HG02798 (cell line): ENCODE data around the gene CD63.
A peak's percentile ranks its signal among the peaks of the same experiment; 100 is the strongest.

Experiments used
- ATAC-seq: cut with Tn5 transposase; IDR thresholded peaks from one replicate; pipeline ENCODE4 v1.9.1; 2021; ENCODE audit warnings: mild to moderate bottlenecking; ENCODE audit not compliant: unreplicated experiment, poor library complexity

The CD63 gene

DNA sequence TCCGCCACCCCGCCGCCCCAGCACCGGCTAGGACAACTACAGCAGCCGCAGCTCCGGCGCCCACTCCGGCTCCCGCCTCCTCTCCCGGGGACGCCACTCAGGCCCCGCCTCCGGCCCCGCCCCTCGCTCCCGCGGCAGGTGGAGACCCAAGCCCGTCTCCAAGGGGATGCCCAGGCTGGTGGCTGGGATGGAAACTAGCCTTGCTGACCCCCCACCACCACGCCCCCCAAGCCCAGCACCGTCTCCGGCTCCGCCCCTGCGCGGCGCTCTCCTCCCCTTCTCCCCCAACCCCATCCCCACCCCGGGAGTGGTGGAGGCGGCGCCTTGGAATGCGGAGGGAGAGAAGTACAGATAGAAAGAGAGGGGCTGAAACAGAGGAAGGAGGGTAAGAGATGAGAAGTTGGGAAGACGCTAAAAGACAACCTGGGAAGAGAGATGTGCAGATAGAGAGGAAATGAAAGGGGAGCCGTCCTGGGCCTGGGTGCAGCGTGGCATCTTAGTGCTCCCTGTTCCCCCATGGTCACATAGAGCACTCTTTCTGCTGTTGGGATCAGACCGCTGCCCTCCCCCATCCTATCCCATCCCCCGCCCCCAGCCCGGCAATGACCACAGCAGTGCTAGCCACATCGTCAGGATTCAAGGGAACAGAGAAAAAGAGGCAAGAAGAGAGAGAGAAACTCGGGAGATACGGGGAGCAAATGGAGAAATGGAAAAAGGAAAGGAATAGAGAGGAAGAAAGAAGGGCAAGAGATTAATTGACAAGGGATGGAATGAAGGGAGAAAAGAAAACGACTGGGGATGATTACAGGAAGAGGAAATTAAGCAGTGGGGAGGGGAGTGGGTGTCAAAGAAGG lies 20.7 kb downstream of the CD63 start, which contains the start of gene ITGA7:
Gene ITGA7 (minus strand): TSS at position 64 of the 854 bp plus-strand sequence. CDS start 222 bp downstream, outside the sequence.
- peak; percentile 69 for ATAC-seq

DNA sequence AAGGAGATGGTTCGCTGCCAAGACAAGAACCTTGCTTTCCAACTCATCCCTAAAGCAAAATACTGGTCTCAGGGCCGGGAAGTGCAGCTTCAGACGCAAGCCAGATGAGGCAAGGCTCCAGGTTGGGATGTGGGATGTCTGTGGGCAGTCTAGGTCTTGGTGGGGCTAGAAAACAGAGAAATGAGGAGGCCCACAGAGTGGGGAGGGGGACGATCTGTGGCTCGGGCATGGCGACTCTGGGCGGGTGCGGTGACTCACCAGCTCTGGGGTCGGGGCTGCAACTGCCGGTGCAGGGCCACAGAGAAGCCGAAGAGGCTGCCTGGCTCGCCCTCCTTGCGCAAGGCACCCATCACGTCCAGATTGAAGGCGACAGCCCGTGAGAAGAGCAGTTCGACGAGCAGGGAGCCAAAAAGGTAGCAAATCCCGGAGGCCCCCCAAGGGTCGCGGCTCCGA lies 21.6 kb downstream of the CD63 start:
- ATAC-seq = no peak

DNA sequence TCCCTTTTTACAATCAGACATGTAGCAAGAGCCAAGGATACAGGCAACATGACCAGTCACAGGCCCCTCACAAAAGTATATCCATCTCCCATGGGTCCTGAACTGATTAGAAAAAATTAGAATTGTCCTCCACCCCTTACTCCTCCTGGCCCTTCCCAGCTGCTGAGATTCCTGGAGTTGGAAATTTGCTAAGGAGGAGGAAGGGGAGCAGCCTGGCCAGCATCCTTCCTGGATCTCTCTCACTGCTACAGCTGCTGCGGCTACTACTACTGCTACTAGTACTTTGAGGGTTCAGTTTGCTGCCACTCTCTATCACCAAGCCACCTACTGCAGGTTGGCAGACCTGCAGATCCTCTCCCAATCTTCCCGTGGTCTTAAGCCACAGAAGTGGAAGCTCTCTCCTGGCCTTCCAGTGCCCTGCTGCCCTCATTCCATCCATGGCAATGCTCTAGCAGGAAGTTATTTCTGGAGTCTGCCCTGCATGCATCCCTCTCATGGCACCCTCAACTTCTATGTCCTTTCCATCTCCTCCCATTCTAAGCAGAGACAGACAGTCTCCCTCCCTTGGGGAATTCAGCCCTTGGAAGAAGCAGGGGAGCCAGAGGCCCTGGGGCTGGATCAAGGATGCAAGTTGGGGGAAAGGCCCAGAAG lies 22.1 kb downstream of the CD63 start:
- ATAC-seq = no peak

DNA sequence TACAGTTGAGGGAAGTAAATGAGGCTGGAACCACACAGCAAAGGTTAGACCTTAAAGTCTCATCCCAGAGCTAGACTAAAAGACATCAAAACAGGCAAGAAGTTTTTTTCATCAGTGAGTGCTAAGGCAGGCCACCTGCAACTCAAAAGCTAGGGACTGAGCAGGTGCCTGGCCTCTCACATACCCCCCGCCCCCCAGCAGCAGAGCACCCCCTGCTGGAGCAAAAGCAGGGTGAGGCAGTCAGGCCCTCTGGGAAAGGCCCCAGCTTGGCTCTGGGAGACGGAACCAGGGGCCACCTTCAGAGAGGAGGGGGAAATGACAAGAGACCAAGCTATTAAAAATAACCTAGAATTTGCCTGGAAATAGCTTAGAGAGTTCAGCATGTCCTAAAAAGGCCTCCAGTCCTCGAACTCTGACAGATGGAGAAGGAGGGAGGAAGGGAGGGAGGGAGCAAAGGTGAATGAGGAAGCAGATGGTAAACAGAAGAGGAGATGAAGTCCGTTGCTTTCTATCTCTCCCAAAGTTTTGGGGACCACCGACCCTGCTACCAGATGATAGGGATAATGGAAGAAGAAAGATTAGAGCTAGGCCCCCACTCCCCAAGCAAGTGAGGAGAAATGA lies 22.9 kb downstream of the CD63 start:
- ATAC-seq = no peak

DNA sequence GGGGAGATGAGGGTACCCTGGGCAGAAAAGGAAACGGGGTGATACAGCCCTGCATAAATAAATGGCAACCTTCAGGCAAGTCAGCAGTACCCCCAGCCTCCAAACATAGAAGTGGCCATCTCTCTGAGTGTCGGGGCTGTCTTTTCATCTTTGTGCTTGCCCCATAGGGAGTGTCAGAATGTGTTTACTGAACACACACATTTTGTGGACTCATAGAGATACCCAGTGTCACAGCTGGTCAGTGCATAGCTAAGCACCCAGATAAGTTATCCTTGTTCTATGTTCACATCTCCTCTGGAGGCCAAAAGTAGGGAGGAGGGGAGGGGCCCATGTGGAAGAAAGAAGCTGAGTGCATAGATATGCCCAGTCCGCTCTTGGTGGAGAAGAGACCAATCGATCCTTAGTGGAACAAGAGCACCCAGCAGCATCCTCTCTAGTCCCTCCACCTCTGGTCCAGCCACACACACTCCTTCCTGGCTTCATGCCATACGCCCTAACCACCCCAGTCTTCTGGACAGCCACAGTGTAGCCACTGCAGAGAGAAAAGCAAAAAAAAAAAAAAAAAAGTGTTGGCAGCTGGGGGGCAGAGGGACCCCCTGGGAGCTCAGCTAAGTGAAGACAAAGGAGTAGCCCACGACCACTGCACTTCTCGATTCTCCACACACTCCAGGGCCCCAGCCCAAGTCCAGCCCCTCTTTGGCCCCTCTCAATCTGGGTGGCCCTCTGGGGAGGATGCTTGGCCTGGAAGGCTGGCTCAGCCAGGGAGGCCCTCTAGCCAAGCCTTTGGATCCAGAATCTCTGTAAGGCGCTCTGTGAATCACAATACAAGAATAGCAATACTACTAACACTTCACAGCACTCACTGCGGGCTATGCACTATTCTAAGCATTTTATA lies 23.7 kb downstream of the CD63 start:
- ATAC-seq = no peak

DNA sequence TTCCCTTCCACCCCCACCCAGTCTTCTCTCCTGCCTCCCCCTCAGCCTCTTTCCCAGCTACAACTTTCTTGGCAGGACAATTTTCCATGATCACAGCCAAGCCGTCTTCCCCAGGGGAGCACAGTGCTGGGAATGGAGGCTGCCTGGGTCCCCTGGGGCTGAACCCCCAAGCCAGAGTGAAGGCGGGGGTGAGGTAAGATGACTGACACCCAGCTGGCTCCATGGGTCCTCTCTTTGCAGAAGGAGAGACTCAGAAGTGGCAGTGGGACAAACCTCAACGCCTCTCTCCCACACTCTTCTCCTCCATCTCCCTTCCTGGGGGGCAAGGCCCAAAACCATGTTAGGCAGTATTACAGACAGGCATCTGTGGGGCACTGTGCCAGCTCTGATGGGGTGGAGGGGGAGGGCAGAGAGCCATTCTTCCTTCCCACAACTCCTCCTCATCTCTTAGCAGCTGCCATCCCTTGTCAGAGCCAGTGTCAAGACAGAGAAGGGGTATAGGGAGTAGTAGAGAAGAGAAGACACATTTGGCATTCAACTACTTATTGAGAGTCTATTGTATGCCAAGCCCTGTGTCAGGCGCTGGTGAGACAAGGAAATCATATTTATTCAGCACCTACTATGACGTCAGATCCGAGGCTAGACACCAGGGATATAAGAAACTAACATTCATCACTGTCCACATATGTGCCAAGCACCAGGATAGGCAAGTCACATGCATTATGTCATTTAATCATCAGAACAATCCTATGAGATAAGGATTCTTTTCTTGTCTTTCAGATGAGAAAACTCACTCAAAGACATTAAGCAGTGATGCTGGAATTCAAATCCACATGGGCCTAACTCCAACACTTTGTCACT lies 24.7 kb downstream of the CD63 start:
- ATAC-seq = no peak

DNA sequence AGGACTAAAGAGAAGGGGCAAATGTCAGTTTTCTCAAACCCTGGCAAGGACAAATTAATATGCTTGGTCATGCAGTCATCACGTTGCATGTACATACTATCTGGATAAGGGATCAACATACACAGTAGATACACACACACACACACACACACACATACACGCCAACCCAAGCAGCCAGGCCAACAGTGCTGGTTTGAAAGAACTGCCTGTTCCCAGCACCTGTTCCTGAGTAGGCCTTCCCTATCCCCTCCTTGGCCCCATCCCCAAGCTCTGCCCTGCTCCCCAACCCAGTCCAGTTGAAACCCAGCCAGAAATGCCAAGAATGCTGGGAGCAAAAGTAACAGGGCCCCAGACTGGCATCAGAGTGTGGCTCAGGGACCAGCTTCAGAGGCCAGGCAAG lies 25.5 kb downstream of the CD63 start:
- no peak for ATAC-seq

DNA sequence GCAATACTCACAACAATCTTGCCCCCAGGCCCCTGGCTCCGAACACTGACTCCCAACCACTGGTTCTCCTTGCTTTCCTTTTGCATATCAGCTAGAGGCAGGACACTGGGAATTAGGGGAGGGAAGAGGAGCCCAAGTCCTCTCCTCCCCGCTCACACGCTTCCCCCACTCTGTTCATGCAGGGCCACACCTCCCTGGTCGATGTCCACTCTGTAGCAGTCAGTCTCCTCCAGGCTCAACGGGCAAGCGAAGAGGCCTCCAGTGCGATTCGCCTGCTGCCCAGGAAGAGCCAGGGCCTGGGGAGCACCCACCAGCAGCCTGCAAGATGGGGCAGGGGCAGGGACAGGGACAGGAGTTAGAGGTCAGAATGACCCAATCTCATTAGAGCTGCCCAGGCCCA lies 25.9 kb downstream of the CD63 start:
- ATAC-seq = no peak

DNA sequence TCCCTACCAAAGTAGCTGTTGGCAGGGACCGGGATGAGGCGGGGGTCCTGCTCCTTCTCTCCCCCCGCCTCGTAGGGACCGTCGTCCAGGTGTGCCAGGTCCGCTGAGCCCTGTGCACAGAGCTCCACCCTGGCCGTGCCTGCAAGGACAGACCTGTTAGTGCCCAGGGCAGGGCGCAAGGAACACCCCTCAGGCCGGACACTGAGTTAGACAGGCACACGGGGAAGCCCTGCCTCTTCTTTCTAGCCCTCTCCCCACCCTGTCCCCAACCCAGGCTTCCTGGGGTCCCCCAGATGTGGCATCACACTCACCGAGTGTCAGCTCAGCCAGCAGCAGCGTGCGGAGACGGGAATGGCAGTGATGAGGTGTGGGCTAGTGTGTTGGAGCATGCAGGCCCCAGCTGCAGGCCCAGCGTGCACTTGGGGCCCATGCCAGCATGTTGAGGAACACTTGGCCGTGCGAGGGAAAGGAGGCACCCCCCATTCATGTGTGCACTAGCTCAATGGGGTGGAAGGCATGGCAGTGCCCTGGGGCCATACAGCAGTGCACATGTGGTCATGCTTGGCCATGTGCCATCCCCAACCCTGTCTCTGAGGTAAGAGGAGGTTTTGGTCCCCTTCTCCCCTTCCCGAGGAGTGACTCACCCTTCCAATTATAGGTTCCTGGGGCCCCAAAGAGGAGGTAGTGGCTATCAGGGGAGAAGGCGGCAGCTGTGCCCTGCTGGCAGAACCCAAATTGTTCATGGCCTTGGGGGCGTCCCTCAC lies 28.4 kb downstream of the CD63 start:
- ATAC-seq = no peak

DNA sequence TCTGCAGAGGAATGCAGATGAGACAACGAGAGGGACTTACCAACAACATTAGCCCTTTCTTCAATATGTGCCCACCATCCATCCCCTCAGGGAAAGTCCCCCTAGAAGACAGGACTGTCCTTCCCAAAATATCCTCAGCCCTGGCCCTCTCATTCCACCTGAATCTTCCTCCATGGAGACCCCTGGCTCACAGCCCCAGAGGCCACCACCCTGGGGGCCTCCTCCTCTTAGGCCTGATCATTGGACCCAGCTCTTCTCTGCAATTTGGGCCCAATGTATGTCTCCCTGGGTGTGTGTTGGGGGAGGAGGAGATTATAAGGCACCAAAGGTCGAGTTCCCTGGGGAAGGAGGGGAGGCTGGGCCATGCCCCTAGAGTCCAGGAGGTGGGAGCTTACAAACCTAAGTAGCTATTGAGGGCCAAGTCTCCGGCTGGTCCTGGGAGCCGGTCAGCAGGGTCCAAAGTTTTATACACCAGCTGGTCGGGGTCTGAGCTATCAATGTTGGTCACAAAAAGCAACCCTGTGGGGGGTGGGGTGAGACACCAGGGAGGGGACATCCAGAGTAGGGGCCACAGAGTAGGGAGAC lies 29.2 kb downstream of the CD63 start:
- no peak for ATAC-seq

DNA sequence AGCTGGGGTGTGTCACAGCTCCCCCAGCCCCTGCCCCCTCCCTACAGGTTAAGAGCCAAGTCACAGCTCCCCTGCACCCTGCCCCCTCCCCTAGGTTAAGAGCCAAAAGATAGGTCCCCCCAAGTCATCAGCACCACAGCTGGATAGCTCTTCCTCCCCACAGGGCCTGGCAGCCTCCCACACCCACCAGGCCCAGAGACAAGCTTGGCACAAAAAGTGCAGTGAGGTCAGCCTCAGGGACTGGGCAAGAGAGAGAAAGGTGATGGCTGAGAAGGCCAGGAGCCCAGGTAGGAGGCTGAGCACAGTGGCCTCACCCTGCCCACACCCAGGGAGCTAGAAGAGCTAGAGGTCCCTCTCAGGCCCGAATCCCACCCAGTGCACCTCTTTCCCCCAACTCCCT lies 29.8 kb downstream of the CD63 start:
- no peak for ATAC-seq

DNA sequence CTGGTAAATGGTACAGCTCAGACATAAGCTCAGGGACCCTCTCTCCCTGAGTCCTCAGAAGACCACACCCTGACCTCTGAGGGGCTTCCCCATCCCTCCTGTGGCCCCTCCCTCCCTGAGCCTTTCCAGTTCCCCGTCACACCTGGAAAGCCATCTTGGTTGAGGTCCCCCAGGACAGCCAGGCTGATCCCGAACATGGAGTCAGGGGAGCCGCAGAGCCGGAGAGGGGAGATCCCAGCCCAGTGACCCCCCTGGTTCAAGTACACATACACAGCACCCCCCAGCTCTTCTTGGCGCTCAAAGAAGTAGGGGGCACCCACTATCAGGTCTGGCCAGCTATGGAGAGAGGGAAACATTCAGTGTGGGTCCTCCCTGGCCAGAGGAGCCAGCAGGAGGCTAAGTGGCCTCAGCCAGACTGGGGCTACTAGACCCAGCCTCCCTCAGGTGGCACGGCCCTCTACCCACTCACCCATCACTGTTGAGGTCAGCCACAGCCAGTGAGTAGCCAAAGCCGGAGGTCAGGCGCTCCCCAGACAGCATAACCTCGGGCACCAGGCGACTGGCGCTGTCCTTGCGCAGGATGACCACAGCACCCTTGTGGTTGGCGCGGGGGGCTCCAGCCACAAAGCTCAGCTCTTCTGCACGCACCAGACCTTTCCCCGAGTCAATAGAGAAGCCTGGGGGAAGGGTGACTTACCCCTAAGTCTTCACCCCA lies 30.4 kb downstream of the CD63 start:
- ATAC-seq = no peak

DNA sequence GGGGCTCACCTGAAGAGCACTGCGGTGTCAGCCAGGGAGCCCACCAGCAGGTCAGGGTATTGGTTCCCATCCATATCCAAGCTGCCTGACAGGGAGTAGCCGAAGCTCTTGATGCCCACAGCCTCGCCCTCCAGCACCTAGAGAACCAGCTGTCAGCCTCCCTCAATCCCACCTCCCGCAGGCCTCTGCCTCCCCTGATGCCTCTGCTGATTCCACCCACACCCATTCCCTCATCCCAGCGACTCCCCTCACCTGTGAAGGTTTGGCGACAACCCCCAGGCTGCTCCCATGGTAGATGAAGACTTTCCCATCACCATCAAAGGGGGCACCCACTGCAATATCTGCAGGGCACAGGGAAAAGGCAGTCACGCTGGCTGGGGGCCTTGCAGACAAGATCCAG lies 31.1 kb downstream of the CD63 start:
- ATAC-seq = no peak

DNA sequence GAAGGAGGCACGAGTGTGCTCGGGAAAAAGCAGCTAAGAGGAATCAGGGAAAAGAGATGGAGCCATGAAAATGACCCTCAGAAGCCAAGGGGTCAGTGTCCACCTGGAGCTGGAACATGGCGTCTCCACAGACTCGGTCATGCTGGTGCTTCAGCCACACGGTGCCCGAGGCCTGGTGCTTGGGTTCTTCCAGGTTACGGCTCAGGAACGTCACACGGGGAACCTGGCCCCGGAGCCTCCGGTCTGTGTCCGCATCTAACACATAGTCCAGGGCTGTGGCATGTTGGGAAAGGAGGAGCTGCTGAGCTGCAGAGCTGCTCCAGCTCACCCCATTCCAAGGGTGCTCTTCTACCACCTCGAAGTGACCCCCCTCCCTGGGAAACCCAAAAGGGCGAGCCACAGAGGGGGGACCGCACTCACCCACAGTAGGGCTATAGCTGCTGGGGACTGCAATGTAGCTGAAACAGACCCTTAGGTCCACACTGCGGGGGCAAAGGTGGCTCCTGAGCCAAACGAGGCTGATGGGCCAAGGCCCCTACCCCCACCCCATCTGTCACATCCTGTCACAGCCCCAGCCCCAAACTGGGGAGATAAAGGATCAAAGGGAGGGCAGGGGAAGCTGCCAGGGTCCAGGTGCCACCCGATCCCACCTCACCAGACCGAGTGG lies 31.9 kb downstream of the CD63 start:
- no peak for ATAC-seq

DNA sequence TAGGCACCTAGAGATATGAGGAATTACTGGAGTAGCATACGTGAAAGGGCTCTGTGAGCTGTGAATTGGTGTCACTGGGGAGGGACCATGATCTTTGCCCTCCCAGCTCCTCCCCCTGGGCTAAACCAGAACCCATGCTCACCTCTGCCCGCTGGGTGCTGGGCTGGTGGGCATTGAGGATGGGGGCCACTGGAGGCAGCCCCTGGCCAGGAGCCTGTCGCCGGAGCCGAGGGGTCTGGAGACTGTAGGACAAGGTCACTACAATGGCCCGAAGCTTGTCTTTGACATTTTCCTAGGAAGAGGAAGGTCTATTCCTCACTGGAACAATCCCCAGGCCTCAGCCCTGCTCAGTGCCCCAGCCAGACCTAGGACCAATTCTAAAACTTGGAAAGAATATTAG lies 32.7 kb downstream of the CD63 start:
- ATAC-seq = no peak

DNA sequence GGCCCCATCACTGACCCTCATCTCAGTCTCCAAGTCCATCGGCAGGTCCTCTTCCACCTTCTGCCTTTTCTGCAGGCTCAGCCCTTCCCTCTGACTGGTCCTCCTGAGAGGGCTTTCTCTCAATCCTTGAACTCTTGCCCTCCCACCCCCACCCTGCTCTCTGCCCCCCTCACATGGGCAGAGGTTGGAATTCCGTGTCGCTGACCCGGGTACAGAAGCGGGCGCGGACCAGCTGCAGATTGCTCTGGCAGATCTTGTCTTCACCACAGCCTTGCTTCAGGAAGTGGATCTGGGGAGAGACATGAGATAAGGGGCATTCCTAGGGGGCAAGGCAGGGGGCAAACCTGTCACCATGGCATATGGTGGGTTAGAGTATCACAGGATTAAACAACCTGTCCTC lies 33.5 kb downstream of the CD63 start:
- ATAC-seq = no peak

DNA sequence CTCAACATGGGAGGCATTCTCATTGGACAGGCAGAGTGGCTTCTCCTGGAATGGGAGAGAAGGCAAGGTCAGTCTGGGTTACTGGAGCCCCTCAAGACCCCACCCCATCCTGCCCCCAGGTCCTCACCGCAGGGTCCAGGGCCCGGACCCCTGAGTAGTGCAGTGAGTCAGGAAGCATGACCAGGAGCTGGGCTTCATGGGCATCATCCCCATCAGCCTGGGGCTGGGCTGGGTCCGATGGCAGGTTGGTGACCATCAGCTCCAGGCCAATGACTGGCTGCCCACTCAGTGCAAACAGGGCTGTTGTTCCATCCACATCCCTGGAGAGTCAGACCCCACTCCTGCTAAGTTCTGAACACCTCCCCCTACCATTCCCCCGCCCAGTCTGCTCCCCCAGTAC lies 34.2 kb downstream of the CD63 start:
- ATAC-seq = no peak
